KBM-7 (cell line): ENCODE data around the gene SMPX.

Experiments used
- DNase-seq: peaks from one replicate; pipeline ENCODE4 v3.0.0-alpha.2; 2015
- in situ Hi-C: fragments of 300-500 bp; cut with MboI; formaldehyde crosslinking; loops from 2 replicates; pipeline ENCODE4 v1.14.3; 2020; ENCODE audit warnings: low sequenced_read_pairs, low pct_unique_long_range_greater_than_20kb, mixed read lengths

Gene SMPX

DNA sequence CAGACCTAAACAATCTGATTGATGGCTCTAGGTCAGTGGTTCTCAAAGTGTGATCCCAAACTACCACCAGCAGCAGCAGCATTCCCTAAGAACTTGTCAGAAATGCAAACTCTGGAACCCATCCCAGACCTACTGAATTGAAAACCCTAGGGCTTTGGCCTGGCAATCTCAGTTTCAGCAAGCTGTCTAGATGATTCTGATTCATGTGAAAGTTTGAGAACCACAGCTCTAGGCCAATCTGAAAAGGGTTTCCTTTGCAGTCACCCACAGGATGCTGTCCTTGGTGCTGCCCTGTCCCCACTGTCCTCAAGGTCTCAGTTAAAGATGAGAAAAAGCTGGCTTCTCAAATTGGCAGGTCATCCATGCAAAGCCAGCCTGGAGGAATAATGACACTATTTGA is 34.8 kb downstream of the SMPX start:
- in situ Hi-C loops, result loop anchor here (25.0 kb wide), 1 partner anchor 1186 kb away; no protein-coding TSS in a partner anchor
- DNase-seq, result peak; percentile 11

DNA sequence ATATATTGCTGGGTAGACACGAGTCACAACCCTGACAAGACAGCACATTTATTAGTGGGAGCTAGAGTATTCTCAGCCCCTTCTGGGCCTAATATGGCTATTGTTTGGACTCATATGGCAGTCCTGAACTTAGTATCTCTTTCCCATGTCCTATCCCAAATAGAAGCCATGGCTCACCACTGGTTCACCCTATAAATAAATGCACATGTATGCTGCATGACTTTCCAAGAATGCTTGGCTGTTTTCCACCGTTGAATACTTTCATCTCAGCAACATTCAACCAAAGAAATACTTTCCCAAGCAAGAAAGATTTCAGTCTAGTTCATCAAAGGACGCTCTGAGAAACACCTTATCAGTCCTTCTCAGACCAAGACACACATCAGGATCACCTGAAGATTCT is 36.7 kb downstream of the SMPX start:
- DNase-seq, result no peak
- in situ Hi-C loops, result loop anchor here (25.0 kb wide), 1 partner anchor 1184 kb away; no protein-coding TSS in a partner anchor

DNA sequence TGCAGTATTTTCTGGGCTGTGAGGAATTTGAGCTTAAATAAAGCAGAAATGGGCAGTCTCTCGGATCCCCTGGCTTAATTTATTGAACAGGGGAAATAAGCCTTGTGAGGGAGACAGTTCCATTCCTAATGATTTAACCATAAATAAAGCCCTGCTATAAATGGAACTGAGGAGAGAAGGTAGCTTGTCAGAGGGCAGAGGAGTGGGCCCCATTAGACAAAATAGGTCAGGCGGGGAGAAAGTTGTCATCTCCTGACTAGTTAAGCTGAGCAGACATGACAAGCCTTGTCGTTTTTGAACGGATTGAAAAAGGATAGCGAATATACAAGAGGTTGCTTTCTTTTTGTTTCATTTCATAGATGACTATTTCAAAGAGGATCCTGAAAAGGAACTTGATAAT is 39.3 kb downstream of the SMPX start:
- in situ Hi-C loops, result loop anchor here (25.0 kb wide), 1 partner anchor 1181 kb away; no protein-coding TSS in a partner anchor
- DNase-seq, result no peak

DNA sequence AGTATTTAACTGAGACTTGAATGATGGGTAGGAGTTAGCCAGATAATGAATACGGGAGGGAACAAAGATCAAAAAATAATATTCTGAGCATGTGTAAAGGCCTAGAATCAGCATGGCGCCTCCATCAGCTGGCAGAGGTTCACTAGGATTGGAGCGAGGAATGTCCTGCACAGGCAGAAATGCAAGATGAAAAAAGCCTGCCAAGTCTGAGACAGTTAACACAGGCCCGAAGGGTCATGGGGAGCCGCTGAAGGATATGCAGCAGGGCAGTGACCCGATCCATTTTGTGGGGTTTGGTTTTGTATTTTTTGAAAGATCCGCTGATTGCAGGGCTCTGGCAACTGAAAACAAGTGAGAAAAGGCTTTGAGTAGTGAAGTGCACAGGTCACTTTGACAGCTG is 40.1 kb downstream of the SMPX start:
- DNase-seq, result no peak

DNA sequence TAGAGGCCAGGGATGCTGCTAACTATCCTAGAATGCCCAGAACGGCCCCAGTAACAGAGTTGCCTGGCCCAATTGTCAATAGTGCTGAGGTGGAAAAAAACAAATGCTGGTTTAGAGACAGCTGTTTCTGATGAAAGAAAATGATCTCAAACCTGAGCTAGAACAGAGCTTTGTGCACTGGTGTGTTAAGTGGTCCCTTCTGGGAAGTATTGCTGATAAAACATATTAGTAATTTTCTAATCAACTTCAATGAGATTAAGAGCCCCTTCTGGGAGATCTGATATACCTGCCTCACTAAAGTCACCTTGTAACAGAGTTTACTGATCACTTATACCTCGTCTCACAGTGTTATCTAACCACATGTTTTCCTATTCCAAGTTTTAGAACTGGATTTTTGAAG is 42.1 kb downstream of the SMPX start:
- in situ Hi-C loops, result loop anchor here (25.0 kb wide), 1 partner anchor 1179 kb away; no protein-coding TSS in a partner anchor
- no peak for DNase-seq

More for the DNA sequence above, 40.1 kb downstream of the SMPX start:
- in situ Hi-C loops, result loop anchor here (25.0 kb wide), 1 partner anchor 1181 kb away; no protein-coding TSS in a partner anchor

DNA sequence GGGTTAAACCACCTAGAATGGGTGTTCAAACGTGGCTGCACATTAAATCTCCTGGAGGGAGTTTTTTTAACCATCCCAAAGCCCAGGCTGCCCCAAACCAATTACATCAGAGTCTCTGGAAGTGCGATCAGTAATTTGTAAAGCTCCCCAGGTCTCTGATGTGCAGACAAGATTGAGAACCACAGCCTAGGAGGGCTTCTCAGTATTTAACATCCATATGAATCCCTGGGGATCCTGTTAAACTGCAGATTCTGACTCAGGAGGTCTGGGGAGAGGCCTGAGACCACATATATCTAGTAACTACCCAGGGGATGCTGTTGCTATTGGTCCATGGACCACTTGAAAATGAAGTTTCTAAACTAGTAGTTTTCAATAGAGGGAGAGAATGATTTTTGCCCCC is 42.6 kb downstream of the SMPX start:
- in situ Hi-C loops, result loop anchor here (25.0 kb wide), 1 partner anchor 1178 kb away; no protein-coding TSS in a partner anchor
- no peak for DNase-seq

DNA sequence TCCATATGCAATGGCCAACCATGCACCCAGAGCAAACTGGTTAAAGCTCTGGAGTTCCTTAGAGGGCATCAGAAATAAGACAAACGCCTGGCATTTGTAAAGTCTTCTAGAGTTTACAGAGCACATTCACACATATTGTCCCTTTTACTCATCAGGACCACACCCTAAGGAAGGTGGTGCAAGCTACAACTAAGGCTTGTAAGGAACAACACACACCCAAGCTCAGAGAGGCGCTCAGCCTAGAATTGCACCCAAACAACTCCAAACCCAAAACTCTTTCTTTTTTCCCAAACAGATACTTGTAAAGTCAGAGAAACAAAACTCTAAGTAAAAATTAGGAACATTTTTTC is 46.1 kb downstream of the SMPX start:
- in situ Hi-C loops, result loop anchor here (25.0 kb wide), 1 partner anchor 1175 kb away; no protein-coding TSS in a partner anchor
- no peak for DNase-seq

DNA sequence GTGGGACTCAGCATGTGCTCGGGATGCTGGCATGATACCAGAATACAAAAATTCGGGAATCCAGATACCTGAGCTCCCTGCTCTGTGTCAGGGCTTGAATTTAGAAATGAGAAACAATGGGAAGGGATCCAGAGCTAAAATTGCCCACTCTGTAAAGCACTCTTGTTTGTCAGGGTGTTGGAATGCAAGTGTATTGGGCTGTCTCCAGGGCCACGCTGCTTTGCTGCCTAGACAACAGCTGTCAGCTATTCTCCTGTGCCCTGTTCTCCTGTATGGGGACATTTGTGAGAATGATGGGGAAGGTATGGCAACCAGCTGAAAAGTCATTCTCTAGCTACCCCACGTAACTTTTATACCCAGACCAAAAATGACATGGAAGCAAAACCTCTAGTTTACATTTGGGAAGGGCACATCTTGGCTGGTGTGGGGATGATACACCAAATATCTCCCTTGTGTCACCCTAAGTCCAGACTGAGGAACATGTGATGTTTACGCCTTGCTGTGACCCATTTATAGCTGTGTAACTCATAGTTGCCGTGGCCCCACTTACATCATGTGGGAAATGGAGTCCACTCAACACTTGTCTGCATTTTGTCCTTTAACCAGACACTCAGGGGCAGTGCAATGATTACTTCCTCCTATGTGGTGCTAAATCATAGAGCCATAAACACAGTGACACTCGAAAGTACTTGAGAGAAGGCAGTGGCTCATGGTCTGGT is 46.6 kb downstream of the SMPX start:
- in situ Hi-C loops, result loop anchor here (25.0 kb wide), 1 partner anchor 1174 kb away; no protein-coding TSS in a partner anchor
- DNase-seq, result no peak

DNA sequence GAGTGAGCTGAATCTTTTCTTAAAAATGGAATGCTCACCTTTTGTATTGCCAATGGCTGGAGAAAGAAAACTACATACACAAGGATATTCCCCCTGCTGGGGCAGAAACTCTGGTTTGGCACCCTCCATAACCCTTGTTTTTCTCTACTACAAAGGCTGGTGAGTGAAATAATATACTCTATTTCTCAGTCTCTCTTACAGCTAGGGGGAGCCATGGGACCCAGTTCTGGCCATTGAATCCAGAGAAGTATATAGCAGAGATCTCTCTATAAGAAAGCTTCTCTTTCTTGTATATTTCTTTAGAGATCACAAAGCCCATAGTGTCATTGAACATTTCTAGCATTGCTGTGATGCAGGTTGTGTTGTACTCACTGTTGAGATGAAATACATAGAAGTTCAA is 49.8 kb downstream of the SMPX start:
- in situ Hi-C loops, result loop anchor here (25.0 kb wide), 1 partner anchor 1171 kb away; no protein-coding TSS in a partner anchor
- no peak for DNase-seq

DNA sequence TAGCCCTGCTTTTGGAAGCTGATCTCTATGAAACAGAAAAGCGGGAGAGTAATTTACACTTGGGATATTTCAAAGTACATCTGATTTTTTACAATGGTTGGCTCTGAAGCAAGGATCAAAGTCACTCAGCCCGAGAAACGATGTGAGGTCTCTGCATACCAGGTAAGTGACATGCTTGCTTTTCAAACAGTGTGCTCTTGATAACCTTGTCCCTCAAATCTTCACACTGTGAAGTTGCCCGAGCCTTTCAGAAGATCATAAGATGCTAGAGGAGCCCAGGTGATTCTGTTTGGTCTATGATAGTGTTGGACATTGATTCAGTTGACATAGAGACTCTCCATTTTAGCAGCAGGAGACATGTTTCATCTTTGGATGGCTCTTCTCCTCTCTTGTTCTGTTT is 52.7 kb downstream of the SMPX start:
- DNase-seq, result no peak
- in situ Hi-C loops, result loop anchor here (25.0 kb wide), 1 partner anchor 1168 kb away; no protein-coding TSS in a partner anchor

DNA sequence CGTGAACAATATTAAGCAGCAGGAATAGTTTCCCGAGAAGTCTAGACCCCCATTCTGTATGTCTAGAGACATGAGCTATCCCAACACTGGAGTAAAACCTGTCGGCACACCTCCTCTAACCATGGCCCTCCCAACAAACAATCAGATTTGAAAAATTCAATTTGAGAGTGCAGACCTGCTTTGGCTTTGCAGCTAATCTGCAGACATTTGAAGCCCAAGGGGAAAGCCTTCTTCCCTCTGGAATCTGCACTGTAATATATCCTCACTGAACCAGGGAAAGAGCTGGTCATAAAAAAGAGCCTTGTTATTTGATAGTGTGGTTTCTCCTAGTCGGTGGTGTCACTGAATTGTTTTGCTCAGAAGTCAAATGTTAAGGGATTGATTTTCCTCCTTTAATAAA is 55.2 kb downstream of the SMPX start:
- DNase-seq, result no peak
- in situ Hi-C loops, result loop anchor here (25.0 kb wide), 1 partner anchor 1165 kb away; no protein-coding TSS in a partner anchor

DNA sequence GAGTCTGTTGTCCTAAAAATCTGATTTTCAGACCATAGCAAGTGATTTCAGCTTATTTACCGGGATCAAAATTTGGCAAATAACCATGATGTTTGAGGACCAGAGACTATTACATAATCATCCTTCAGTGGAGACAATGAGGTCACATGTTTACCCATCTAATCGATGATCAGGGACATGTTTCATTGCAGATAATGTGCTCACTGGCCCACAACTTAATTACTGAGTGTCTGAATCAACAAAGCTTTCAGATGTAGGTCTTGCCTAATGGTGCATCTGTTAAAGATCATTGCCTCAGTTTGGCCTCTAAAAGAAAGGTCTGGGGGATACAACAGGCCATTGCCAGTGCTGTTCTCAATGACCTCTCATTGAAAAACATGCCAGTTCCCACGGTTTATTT is 56.9 kb downstream of the SMPX start:
- in situ Hi-C loops, result loop anchor here (25.0 kb wide), 1 partner anchor 1164 kb away; no protein-coding TSS in a partner anchor
- no peak for DNase-seq

DNA sequence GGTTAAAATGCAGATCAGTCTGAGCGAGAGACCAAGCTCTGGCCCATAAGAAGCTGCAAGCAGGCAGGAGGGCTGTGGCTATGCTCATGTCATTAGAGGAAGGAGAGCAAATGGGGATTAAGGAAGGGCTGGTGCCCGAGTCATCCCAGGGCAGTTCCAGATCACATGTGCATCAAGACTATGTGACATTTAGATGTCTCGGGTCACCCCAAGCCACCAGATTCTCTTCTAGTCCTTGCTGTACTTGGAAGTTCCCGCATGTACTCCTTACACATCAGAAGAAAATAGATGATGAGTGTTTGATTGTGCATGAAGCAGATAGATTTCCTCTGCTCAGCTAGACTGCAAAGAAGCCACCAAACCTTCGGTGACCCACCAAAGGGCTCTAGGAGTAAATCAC is 57.6 kb downstream of the SMPX start:
- DNase-seq, result no peak
- in situ Hi-C loops, result loop anchor here (25.0 kb wide), 1 partner anchor 1163 kb away; no protein-coding TSS in a partner anchor

DNA sequence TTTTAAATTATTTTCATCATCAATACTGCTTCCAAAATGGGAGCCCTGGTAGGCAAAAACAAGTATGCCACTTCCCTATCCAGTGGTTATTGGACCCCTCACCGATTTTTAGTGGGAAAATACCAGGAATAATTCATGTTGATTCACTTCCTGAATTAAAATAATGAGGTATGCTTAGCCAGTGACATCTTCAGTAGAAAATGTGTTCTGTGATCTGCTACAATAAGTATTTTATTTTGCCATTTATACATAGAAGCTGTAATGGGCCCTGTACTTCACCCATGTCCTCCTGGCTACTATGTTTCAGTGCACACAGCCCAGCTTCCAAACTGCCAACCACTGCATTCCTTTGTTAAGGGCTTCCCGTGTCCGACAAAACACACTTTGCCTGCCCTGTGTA is 58.8 kb downstream of the SMPX start:
- no peak for DNase-seq
- in situ Hi-C loops, result no loop called here

DNA sequence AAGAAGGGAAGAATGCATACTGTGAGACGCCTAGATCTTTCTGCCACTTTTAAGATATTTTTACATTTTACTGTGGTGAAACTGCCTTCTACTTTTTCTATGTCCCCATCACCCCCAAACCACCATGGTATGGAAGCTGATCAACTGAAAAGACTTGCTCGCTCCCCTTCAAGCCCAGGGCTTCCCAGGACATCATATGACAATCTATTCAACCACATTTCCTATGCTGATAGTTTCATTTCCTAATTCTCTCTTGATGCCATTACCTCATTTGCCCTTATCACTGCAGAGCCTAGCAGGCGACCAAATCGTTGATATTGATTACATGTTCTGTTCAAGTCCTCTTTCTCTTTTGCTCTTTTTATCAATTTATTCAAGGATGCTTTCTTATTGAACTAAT is 59.6 kb downstream of the SMPX start:
- in situ Hi-C loops, result no loop called here
- no peak for DNase-seq

DNA sequence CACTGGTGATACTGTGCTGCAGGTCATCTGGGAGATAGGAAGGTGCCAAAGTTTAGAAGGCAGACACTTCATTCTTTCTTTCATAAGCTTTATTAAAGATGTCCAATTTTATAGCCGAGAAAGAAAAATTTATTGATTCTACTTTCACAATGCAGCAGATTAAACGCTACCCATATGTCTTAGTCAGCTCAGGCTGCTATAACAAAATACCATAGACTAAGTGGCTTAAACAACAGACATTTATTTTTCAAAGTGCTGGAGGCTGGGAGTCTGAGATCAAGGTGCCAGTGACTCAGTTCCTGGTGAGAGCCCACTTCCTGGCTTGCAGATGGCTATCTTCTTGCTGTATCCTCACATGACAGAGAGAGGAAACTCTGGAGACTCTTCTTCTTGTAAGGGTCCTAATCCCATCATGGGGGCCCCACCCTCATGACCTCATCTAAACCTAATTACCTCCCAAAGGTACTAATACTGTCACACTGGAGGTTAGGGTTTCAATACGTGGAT is 66.4 kb downstream of the SMPX start:
- DNase-seq, result peak; percentile 7
- in situ Hi-C loops, result no loop called here

DNA sequence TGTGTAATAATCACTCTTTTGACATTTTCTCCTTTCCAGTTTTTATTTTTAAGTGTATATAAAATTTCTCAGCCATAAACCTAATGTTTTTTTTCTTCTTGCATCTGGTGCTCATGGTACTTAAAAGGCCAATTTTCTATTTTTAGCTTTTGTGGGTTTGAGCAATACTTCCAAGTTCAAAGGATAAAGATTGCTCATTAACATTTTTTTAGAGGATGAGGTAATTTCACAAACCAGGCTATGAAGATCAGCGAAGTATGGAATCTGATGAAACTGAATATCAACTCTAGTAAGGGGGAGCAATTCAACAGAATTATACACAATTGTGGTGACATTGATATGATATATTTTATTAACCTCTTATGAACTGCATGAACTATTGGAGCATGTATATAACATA is 74.0 kb downstream of the SMPX start:
- DNase-seq, result no peak
- in situ Hi-C loops, result no loop called here

DNA sequence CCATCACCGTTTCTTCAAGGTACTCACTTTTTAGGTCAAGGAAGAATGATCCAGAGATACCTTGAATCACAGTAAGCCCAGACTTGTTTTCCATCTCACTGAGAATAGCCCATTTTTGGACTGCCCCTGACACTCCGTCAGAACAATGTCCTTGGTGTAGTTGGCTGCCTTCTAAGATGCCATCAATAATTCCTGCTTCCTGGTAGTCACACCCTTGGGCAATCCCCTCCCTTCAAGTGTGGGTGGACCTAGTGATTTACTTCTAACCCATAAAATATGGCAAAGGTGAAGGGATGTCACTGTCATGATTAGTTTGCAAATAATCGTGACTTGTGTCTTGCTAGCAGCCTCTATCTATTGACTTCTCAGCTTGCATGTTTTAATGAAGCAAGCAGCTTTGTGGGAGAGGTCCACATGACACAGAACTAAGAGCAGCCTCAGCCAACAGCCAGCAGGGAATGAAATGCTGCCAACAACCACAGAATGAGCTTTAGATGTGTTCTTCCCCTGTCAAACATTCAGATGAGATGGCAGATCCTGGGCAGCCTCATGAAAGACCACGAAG is 79.8 kb downstream of the SMPX start:
- DNase-seq, result no peak
- in situ Hi-C loops, result no loop called here

DNA sequence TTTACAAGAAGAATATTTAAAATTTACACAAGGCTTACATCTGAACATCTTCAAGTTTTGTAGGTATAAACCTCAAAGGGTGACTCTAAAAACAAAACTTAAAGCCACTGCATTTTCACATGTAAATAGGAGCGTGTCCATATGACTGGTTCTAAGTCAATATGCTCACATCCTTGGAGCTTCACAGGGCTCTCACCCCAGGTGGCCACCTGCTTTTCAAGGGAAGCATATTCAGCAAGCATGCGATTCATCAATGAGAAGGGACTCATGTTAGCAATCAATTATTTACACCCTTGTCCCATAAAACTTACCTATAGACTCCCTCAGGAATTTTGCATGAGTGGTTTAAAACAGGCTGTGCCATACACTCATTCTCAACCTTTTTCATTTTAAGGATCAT is 82.0 kb downstream of the SMPX start:
- in situ Hi-C loops, result no loop called here
- no peak for DNase-seq
